ENCODE results near the gene WDFY2.
A peak's percentile ranks its signal among the peaks of the same experiment; 100 is the strongest.

The WDFY2 gene

DNA sequence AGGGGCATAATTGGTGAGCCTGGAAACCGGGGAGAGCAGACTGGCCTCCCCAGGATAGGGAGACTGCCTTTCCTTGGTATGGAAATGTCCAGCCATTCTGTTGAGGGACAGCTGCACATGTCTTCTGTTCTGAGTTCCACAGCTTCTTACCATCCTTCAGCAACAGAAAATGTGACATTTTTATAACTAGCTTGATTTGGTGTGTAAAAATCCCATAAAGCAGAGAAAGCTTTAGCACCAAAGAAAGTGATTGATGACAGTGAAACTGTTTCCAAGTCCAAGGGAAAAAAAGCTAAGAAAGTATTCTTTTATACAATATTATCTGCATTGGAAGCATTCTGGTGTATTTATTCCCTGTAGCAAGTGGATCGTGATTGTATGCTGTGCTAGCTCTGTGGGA lies 157.8 kb downstream of the WDFY2 start:
- DNase-seq = no peak

DNA sequence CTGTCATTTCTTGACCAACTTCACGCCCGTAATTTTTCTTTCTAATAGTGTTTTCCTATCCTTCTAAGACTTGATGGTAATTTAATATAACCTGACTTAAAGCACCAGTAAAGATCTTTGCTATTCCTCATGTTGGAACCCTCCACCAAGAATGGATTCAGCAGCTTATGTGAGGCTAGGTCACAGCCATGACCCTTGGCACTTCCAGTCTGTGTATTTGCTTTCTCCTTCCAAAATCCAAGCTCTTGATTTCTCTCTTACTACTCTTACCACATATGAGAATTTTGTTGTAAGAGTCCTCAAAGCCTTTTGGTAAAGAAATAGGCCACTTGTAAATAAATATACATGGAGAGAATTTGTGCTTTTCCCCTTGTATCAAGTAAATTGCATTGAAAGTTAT lies 158.3 kb downstream of the WDFY2 start:
- no peak for DNase-seq

DNA sequence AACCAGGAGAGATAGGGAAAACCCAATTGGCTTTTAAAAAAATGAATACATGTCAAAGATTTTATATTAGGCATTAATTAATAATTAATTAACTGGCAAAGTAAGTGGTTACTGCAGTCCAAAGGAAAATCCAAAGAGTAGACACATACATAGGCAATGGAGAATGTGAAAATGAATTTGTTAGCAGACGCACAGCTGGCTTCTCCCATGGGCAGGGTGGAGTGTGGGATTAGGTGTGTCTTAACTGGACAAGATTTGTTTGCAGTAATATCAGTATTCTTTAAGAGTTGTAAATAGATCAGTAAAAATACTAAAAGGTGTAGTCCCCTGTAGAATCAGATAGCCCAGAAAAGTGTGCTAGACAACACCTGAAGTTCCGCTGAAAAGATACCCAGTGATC lies 161.0 kb downstream of the WDFY2 start:
- DNase-seq = no peak

DNA sequence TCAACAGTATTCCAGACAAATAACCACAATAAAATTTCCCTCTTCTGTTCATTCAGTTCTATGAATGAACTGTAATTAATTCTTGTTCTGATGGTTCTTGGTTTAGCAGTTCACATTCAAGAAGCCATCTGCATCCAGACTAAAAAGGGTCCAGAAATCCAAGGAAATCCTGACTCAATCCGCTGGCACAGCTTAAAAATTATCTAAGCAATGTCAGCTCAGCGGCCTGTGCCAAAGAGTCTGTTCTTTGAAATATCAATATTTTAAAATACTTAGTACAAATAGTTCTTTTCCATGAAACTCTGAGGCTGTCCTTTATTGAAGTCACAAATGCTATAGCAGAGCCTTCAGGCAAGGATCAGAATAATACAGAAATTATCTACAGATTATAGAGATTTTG lies 162.5 kb downstream of the WDFY2 start:
- no peak for DNase-seq

DNA sequence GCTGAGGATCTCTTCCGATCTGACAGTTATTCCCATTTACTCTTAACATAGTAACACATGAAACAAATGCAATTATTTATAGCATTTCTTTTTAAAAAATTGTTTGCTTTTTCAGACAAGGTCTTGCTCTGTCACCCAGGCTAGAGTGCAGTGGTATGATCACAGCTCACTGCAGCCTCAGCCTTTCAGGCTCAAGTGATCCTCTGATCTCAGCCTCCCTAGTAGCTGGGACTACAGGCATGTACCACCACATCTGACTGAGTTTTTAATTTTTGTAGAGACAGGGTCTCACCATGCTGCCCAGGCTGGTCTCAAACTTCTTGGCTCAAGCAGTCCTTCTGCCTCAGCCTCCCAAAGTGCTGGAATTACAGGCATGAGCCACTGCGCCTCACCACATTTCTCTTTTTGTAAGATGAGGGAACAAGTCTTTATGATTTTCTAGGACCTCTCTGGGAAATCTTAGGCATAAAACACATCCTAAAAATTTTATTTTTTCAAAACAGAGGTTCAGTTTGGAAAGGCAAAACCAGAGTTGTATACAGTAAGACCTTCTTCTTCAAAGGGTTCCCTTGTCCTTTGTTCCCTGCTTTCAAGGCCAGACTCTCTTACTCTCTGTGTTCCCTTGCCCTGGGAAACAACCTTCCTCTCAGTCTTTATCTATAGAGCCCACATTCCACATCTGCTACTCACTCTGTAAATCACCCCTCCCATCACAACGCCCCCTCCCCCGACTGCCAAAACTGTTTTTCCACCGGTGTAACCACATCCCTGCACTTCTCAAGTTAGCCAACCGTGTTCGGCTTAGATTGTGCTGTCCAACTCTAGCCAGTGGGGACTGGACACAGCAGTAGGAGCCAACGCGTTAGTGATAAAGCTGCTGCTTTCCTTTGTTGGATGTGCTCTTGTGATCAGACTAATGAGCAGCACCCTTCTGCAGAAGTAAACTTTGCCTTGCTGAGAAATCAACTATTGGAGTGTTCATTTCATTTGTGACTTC lies 163.5 kb downstream of the WDFY2 start:
- DNase-seq = no peak

DNA sequence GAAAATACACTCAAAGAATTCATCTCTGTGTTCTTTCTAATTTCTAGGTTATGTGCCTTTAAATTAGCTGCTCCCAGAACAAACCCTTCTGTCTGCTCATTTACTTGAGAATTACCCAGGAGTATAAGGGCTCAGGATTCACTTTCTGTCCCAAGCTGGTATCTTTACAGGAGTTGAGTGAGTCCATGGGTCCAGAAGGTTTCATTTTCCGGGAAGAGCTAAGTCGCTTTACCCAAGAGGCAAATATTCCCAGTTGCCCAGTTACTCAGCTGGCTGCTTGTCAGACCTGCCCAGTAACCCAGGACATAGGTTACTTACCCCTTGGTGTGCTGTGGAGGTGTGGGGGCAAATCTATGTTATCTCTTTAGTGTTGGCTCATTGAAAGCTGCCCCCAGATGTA lies 172.4 kb downstream of the WDFY2 start:
- no peak for DNase-seq

DNA sequence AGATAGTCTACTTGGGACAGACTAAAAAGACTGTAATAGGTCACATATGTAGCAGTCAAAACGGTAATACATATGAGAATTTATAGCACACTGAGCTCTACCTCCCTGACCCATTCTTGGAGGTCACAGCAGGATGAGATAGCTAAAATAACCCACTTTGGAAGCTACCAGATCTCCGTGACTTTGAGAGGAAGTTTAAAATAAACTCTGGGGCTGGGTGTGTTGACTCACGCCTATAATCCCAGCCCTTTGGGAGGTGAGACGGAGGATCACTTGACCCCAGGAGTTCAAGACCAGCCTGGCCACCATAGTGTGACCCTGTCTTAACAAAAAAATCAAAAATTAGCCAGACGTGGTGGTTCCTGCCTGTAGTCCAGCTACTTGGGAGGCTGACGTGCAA lies 174.4 kb downstream of the WDFY2 start:
- no peak for DNase-seq

DNA sequence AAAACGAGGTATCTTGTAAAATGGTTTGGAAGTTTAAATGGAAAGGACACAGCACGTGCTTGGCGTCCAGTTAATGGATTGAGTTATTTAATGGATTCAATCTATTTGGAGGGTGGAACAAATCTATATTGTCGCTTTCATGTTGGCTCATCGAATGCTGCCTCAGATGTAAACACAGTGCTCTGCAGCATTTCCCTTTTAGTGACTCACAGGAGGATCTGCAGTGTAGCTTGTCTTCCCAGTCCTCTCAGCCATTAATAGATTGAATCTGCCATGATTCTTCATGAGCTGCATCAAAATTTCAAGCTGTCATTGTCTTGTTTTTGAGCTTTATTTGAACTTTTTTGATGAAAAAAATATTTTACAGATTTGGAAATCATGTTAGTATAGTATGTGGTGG lies 175.0 kb downstream of the WDFY2 start:
- DNase-seq = no peak

DNA sequence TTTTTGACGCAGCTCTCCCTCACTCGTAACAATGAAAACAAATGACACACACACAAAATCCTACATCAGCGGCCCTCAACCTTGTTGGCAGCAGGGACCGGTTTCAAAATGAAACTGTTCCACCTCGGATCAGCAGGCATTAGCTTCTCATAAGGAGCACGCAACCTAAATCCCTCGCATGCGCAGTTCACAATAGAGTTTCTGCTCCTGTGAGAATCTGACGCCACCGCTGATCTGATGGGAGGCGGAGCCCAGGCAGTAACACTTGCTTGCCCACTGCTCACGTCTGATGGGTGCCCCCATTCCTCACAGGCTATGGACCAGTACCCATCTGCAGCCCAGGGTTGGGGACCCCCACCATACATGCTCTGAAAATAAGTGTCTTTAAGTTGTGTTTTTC lies 176.3 kb downstream of the WDFY2 start:
- DNase-seq = no peak

DNA sequence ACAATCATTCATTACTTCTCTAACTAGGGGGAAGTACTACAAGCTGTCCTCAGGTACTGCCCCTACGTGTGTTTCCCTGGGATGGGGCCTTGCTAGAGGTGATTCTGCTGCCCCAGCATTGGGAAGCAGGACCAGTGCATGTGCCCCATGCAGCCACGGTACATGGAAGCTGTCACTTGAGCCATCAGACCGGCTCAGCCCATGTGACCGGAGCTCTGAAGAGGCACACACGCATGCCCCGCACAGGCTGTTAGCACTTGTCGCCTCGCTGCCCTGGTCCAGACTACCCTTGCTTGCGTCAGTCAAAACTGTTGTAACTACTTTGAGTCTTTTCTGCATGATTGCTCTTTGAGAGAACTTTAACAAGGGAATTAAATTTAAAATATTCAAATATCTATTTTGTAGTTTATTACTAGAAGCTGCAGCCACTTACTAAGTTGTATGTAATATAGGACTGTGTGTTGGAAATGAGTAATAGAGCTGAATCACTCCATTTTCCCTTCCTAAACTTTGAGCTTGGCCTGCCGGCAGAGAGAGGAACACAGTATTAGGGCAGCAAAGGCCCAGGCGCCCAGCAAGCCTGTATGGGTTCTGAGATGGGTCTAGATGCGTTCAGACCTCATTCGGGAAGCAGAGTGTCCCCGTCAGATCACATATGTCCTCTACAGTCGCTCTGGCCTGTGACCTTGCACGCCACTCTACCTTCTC lies 177.5 kb downstream of the WDFY2 start:
- DNase-seq = no peak

DNA sequence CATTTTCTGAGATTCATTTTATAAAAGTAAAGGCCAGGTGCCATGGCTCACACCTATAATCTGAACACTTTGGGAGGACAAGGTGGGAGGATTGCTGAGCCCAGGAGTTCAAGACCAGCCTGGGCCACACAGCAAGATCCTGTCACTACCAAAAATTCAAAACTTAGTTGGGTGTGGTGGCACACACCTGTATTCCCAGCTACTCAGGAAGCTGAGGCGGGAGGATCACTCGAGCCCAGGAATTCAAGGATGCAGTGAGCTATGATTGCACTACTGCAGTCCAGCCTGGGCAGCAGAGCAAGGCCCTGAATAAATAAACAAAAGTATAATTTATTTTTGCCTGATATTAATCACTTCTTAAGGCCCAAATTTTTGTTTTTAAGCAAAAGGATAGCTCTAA lies 179.2 kb downstream of the WDFY2 start:
- no peak for DNase-seq

DNA sequence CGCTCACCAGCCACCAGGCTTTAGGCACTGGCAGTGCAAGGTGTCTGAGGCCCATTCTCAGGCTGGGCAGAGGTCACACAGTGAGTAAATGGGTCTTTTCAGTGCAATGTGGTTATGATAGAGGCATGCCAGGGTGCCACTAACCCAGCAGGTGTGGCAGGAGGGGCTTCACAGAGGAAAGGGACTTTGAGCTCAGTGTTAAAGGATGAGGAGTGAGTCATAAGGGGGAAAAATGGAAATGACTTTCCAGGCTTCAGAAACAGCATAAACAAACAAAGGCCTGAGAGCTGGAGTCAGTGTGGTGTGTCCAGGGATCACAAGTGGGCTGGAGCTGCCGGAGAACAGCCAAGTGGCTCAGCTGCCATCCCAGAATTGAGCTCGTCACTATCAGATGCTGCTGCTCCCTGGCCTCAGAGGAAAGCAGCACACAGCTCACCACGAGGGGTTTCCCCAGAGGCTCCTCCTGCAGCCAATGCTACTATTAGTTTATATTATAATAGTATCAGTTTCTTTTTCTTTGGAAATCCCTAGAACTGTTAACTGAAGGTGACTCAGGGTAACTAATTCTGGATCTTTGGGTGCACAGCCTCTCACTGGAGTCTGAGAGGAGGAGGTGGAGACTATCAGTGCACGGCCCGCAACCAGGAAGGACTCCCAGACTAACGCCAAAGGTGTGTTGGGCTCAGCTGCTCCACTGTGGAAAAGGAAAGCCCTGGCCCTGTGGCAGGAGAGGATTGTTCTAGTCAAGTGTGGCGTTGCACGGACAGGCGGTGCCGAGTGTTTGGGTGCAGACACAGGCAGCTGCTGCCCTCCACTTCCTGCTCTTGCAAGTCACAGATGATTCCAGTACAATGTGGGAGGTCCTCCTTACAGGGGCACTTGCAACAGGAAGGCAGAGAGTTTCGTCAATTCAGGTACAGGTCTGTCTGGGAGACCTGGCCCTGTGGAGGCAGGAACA lies 180.2 kb downstream of the WDFY2 start:
- no peak for DNase-seq

DNA sequence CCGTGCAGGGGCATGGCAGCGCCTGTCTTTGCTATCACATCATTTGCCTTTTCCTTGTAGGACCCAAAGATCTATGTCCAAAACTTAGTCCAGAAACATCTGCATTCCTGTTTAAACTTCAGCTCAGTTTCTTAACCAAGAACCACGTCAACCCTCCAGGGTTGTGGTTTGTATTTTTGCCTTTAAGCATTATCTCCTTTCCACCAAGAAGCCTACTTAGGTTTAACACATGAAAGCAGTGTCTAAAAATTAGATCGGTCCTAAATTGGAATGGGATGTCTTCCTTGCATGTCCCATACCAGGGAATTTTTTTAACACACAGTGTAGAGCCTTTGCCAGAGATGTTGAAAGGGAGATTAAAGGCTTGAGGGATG lies 180.9 kb downstream of the WDFY2 start:
- DNase-seq = no peak

DNA sequence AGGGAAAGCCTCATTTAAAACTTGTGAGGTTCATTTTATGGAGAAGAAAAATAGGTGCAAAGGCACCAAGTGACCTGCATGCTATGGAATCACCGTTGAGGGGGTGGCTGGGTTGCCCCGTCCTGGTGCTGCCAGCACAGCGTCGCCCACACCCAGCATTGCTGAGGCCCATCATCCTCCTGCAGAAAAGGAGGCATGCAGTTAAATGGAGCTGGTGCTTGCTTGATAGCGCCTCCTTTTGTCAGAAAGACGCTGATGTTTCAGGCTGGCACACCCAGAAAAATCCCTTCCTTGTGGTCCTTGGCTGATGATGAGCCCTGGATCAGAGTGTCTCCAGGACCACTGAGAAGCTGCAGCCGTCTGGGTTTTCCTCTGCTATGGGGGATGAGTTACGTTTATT lies 182.8 kb downstream of the WDFY2 start:
- DNase-seq = peak in 1 of 2 experiments; percentile 4

DNA sequence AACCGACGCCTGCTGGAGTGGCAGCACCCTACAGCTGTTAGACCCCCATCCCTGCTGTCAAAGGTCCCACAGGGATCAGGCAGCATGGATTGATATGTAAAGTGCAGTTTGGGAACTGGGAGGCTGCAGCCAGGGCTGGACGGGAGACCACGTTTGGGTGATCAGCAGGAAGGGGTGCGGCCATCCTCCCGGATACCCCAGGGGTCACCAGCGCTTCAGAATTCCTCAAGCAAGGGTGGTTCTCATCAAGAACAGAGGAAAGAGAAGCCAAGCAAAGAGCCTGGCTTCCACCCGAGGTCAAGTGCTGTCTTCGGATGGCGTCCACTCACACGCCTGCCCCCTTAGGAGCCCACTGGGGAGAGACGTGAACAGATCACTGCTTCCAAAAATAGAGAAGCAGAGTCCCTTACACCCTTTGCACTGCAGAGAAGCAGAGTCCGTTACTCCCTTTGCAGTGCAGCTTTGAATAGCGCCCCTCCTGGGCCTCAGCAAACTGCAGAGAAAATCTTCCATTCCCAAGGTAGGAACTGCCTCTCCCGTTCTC lies 184.2 kb downstream of the WDFY2 start:
- DNase-seq = no peak

DNA sequence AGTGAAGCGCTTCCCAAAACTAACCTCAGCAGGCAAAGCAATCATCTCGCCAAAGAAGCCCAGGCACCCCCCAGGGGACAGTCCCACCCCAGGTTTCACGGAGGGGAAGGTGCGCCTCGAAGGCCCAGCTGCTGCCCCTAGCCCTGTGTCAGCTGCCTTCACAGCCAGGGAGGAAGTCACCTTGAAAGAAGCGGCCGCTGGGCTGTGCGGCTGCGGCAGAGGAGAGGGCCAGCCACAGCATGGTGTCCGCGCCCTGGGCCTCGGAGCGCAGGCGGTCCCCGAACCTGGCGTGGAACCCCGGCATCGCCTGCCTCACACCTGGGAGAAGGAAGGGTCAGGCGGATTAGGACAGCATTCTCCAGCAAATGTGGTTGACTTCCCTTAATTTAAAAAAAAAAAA lies 184.7 kb downstream of the WDFY2 start:
- no peak for DNase-seq

DNA sequence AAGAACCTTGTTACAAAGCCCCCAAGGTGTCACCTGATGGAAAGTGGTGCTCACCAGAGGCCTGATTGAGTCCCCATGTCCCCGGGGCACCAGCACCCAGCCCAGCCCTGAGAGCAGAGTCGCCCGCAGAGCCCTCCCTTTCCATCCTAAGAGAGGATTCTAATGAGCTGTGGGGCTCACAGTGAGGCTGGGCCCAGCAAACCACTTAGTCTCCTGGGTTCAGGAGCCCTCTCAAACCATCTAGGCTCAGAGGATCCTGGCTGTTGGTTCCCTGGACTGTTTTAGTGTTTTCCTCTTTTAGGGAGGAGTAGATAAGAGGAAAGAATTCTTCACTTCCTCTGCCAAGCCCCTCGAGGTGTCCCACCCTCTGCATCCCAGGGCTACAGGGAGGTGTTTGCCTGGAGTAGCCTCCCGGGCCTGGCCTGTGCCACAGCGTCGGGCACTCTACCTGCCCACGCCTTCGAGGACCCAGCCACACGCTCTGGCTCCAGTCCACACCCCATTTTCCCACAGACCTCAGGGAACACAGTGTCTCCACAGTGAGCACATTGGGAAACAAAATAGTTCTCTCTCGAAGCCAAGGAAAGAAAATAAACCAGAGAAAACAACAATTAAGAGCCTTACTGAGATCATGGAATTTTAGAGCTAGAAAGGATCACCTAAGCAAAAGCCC lies 185.3 kb downstream of the WDFY2 start:
- no peak for DNase-seq

DNA sequence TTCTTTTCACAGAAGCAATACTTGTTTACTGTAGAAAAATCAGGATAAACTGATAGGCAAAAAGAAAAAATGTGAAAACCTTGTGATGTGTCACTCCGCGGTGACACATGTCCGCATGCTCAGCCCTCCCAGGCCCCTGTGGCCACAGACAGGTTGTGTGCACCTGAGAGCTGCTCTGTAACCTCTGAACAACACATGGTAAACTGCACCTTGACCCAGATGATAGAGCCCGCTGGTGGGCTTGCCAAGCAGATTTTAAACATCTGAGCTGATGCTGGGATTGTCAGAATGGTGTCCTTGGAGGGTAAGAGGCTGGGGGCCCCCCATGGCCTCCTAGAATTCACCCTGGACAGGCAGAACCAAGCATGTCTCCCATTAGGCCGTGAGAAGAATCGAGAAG lies 185.9 kb downstream of the WDFY2 start:
- DNase-seq = no peak

DNA sequence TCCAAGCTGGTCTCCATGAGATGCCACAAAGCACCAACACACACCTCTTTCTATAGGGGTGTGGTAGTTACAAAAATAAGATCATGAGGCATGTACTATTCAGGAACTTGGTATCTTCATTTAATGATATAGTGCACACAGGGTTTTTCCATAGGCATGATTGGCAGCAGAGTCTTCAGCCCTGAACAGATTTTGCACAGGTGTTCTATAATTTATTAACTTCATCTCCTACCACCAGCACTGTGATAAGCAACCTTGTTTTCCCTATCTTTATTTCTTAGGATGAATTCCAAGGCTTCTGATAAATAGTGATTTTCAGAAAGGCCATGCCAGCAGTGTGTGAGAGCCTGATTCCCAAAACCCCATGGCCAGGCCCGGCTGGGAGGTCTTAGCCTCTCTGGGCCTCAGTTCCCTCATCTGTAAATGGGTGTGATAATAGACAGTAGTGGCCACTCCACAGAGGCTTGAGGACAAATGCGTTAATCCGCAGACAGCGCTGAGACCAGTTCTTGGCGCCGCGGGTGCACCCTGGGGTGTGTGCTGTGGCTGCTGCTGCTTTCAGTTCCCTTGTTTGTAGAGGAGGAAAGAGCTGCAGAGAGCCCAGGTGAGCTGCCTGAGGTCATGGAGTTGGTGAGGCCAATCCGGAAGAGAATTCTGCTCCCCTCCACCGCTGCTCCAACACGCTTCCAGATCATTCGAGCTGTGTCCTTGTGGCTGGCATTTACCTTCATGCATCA lies 186.6 kb downstream of the WDFY2 start:
- no peak for DNase-seq

DNA sequence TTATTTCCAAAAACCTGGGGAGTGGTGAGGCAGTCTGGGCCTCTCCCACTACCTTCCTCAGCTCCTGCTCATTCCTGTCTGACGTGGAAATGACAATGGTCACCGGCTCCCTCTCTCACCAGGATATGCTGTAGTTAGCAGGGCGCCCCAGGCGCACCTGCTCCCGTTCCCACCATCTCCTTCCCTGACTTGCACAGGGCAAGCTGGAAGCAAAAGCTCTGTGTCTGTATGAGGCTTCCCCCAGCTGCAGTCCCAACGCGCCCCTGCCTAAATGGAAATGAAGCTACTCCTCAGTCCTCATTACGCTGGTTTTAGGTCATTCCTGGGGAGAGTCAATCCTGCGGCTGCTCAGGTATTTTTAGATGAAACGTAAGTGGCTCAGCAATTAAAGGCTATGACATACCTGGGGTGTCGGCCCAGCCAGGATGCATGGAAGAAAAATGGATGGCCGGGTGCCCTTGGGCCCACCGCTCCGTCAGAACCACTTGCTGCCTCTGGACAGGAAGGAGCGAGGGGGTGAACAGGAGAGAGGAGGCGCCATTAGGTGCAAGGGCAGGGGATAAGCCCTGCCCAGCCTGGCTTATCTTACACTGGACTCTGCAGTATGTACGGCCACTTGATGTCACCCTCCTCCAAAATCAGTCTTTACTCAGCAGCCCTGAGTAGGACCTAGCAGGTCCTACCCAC lies 187.3 kb downstream of the WDFY2 start:
- no peak for DNase-seq

DNA sequence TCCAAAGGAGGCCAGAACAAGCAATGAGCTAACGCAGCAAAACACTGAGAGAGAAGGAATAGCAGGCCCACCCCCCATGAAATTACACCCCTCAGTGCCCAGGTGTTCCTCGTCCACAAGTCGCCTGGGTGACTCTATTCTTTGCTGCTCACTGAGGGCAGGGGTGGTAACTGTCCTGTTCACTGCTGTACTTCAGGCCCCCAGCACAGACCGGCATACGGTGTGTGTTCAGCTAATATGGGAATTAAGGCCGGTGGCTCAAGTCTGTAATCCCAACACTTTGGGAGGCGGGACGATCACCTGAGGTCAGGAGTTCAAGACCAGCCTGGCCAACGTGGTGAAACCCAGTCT lies 187.8 kb downstream of the WDFY2 start:
- no peak for DNase-seq

Measured in Kasumi-1 (cell line).